GM12878 (cell line): Measurements from ENCODE around the gene POP5. TPM values are rescaled to one million over a fixed set of nuclear protein-coding genes. Genes with fewer than 3 reads are reported as not detected.

Experiments used
- ATAC-seq: fragments of 200-7000 bp; cut with Tn5 transposase; 3 replicates; pipeline ENCODE4 v1.9.1; 2020; ENCODE audit warnings: mild to moderate bottlenecking, moderate library complexity
- BruUV-seq: library from RNA; stranded (reverse); fragments of 400-500 nt; replicated peaks from 2 replicates; lab custom pipeline; 2021; lab: Mats Ljungman, UMichigan
- CTCF ChIA-PET: fragments of 300-600 bp; sonication (Branson Sonifier 250); formaldehyde crosslinking; extraction: SDS; loops from one replicate; lab custom pipeline; 2021; ENCODE audit warnings: inconsistent platforms; lab: Yijun Ruan, JAX
- POLR2A ChIA-PET: fragments of 350-600 bp; formaldehyde crosslinking; extraction: SDS; loops from one replicate; lab custom pipeline; 2021; ENCODE audit warnings: inconsistent platforms; lab: Charles Lee
- RAD21 ChIA-PET: fragments of 300-600 bp; sonication (Branson Sonifier 250); formaldehyde crosslinking; loops from one replicate; lab custom pipeline; 2023; ENCODE audit warnings: antibody characterized with exemption; ENCODE audit not compliant: unreplicated experiment; lab: Charles Lee
- SMC1A ChIA-PET: fragments of 300-600 bp; sonication (Branson Sonifier 250); formaldehyde crosslinking; loops from one replicate; lab custom pipeline; 2023; ENCODE audit not compliant: unreplicated experiment, uncharacterized antibody; lab: Charles Lee
- DNase-seq: peaks from one replicate; pipeline ENCODE4 v3.0.0-alpha.2; 2011; ENCODE audit warnings: low read depth, low spot score
- FAIRE-seq: peaks from 3 replicates; lab custom pipeline; 2011; peaks lifted over from hg19 to GRCh38; lab: Jason Lieb, UNC
- H2AFZ ChIP-seq: 2 replicates; pipeline ENCODE4 v1.6.0; 2011; ENCODE audit warnings: low read depth, low read length, control low read depth; ENCODE audit not compliant: control insufficient read depth
- H3K27ac ChIP-seq: 2 replicates; pipeline ENCODE4 v1.5.1; 2011; ENCODE audit warnings: control low read depth; ENCODE audit not compliant: control insufficient read depth, insufficient read depth
- H3K27me3 ChIP-seq, 2 experiments: replicated peaks in 1 of 2; 2 replicates each; pipeline versions ENCODE4 v1.6.0 to v1.6.1; 2011; ENCODE audit warnings: low read length in 1 of 2; ENCODE audit not compliant: control insufficient read depth in 2 of 2, insufficient read depth in 2 of 2
- H3K36me3 ChIP-seq, 2 experiments: 2 replicates each; pipeline ENCODE4 v1.5.1; 2011; ENCODE audit warnings: low read length in 1 of 2; ENCODE audit not compliant: control insufficient read depth in 2 of 2, insufficient read depth in 2 of 2
- H3K4me1 ChIP-seq: 2 replicates; pipeline ENCODE4 v1.6.1; 2011; ENCODE audit warnings: mild to moderate bottlenecking, low read length, moderate library complexity, mixed read lengths; ENCODE audit not compliant: control insufficient read depth, insufficient read depth
- H3K4me2 ChIP-seq: 2 replicates; pipeline ENCODE4 v1.6.0; 2011; ENCODE audit warnings: control low read depth; ENCODE audit not compliant: control insufficient read depth, insufficient read depth
- H3K4me3 ChIP-seq: fragments of 200-600 bp; sonication (generic); 2 replicates; pipeline ENCODE4 v1.5.1; 2016
- H3K79me2 ChIP-seq: 2 replicates; pipeline ENCODE4 v1.6.0; 2011; ENCODE audit warnings: low read length; ENCODE audit not compliant: control insufficient read depth, insufficient read depth
- H3K9ac ChIP-seq: 2 replicates; pipeline ENCODE4 v1.8.0; 2011; ENCODE audit warnings: low read length, control low read depth, mixed read lengths; ENCODE audit not compliant: control insufficient read depth, insufficient read depth
- H3K9me3 ChIP-seq: replicated peaks from 3 replicates; pipeline ENCODE4 v1.5.1; 2011; ENCODE audit warnings: mild to moderate bottlenecking, low read length; ENCODE audit not compliant: control insufficient read depth, insufficient read depth
- H4K20me1 ChIP-seq: 2 replicates; pipeline ENCODE4 v1.6.0; 2011; ENCODE audit not compliant: control insufficient read depth, insufficient read depth
- BHLHE40 ChIP-seq, 2 experiments: fragments of 450-650 bp in 1 of 2; IDR thresholded peaks; 2 replicates each; pipeline ENCODE4 v1.6.1; 2011 to 2017; ENCODE audit warnings: low read depth in 2 of 2, borderline replicate concordance in 1 of 2, improper control_type of control experiment in 1 of 2, low read length in 1 of 2, mild to moderate bottlenecking in 1 of 2
- CHD1 ChIP-seq: IDR thresholded peaks from 2 replicates; pipeline ENCODE4 v1.6.1; 2012; ENCODE audit warnings: low read depth, low read length, improper control_type of control experiment
- CREM ChIP-seq: IDR thresholded peaks from 2 replicates; pipeline ENCODE4 v1.6.1; 2014; ENCODE audit warnings: antibody characterized with exemption, low read depth
- DPF2 ChIP-seq: fragments of 450-650 bp; IDR thresholded peaks from 2 replicates; pipeline ENCODE4 v1.6.1; 2017; ENCODE audit warnings: mild to moderate bottlenecking
- GABPA ChIP-seq: IDR thresholded peaks from 2 replicates; pipeline ENCODE4 v1.6.1; 2014; ENCODE audit warnings: antibody characterized with exemption, low read depth, mild to moderate bottlenecking, inconsistent platforms
- HCFC1 ChIP-seq: fragments of 150-350 bp; IDR thresholded peaks from 2 replicates; pipeline ENCODE4 v1.6.1; 2014; ENCODE audit warnings: low read length
- LARP7 ChIP-seq: fragments of 450-650 bp; IDR thresholded peaks from 2 replicates; pipeline ENCODE4 v1.6.1; 2017; ENCODE audit warnings: mild to moderate bottlenecking
- RB1 ChIP-seq: fragments of 450-650 bp; formaldehyde crosslinking; IDR thresholded peaks from 2 replicates; pipeline ENCODE4 v1.6.1; 2017; ENCODE audit warnings: mild to moderate bottlenecking, borderline replicate concordance
- WGBS: methylation state at CpG from one replicate; pipeline ENCODE4 v1.1.6; 2016; ENCODE audit warnings: low lambda C conversion rate; ENCODE audit not compliant: insufficient replicate concordance, insufficient coverage; ENCODE audit errors: missing lambda C conversion rate; 5-methylcytosine and 5-hydroxymethylcytosine counted together
- in situ Hi-C: fragments of 300-500 bp; cut with MboI; formaldehyde crosslinking; loops from 9 replicates; pipeline ENCODE4 v1.14.3; 2018; ENCODE audit warnings: mixed read lengths
- intact Hi-C: fragments of 100-400 bp; cut with micrococcal nuclease; formaldehyde crosslinking; loops from one replicate; pipeline ENCODE4 v1.14.2; 2022; ENCODE audit not compliant: unreplicated experiment
- polyA plus RNA-seq, 11 experiments: library from polyadenylated mRNA; depleted of rRNA in 4 of 11; unstranded in 6 of 11; stranded (reverse) in 5 of 11; fragments of >200 nt; fragmentation: Nextera tagmentation in 4 of 11; fragmentation: Illumina TruSeq in 1 of 11; extraction: Ambion mirVana in 4 of 11; extraction: Trizol in 1 of 11; gene quantifications; 1 replicate in 1 of 11; 2 replicates in 10 of 11; pipeline versions ENCODE4 v1.2.1 to v1.2.3, GENCODE V29; 2011 to 2016; ENCODE audit warnings: inconsistent platforms in 2 of 11, missing spikeins in 2 of 11, low read depth in 1 of 11
- total RNA-seq, 4 experiments: library from RNA; depleted of rRNA in 3 of 4; stranded (reverse); fragments of >200 nt in 3 of 4; fragmentation: Illumina TruSeq in 1 of 4; extraction: Trizol in 1 of 4; gene quantifications; 2 replicates each; pipeline versions ENCODE4 v1.2.1 to v1.2.3, GENCODE V29; 2013 to 2021
- TF ChIP-seq, protein P1 (sequence below): IDR thresholded peaks from 2 replicates; pipeline ENCODE4 v1.6.1; 2011; ENCODE audit warnings: low read depth, low read length, improper control_type of control experiment, borderline replicate concordance
- TF ChIP-seq, protein P2 (sequence below): IDR thresholded peaks from 2 replicates; pipeline ENCODE4 v1.6.1; 2012; ENCODE audit warnings: low read depth, low read length, improper control_type of control experiment

Gene POP5
- total and polyA plus RNA-seq, 10 of the 15 experiments (the other 5 are each of a cell fraction or from before 2014, with no cell fraction given) = 50.3 to 234 (median 83.7) TPM

DNA sequence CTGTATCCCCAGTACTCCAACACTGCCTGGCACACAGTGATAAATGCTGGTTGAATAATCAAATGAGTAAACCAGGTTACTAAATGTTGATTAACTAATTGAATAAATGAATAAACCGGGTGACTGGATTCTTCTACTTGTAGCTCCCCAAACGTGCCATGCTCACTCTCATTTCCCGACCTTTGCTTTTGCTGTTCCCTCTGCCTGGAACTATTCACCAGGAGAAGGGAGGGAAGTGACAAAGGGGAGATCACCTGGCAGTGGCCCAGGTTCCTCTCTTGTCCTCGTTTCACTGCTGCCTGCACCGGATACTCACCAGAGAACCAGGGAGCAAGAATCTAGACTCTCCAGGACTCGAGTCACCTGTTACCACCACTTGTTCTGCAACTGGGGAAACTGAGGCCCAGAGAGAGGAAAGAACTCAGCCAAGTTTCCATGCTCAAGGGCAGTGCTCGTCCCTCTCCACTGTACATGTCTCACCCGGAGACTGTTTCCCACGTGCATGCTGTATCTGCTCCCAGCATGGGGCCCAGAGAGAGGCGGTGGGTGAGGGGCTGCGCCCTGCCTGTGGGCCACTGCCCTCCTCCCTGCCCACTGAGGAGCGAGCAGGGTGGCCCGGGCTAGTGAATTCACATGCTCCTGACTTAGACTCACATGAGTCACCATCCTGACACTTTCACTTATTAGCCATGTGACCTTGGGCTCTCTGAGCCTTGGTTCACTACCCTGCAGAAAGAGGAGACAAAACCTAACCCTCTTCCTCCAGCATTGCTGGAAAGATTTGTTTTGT lies 17.7 kb upstream of the POP5 start:
- H3K4me2 ChIP-seq = no peak overlapping the region
- SMC1A ChIA-PET = no interaction called here

DNA sequence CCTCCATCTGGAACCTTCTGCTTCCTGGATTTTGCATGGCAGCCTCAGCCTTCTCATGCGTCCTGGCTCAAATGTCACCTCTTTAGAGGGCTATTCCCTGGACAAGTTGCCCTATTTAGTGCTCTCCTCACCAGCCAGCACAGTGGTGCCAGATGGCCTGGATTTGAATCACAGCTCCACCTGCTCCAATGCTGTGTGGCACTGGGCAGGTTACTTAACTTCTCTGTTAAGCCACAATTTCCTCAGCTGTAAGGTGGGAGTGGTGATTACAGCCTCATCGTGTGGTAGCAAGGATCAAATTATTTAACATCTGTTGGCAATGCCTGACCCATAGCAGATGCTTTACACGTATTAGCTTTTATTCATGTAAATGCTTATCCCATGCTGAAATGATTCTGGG lies 16.7 kb upstream of the POP5 start:
- in situ Hi-C loops = no loop called here
- no peaks in the 10 kb centered on the region for H3K79me2 ChIP-seq
- no TSS peak for BruUV-seq
- H3K4me3 ChIP-seq = no peak overlapping the region
- no peak for TF ChIP-seq GABPA
- TF ChIP-seq DPF2 = no peak
- no peak for TF ChIP-seq LARP7
- TF ChIP-seq, protein P1, sequence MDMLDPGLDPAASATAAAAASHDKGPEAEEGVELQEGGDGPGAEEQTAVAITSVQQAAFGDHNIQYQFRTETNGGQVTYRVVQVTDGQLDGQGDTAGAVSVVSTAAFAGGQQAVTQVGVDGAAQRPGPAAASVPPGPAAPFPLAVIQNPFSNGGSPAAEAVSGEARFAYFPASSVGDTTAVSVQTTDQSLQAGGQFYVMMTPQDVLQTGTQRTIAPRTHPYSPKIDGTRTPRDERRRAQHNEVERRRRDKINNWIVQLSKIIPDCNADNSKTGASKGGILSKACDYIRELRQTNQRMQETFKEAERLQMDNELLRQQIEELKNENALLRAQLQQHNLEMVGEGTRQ = no peak
- TF ChIP-seq RB1 = no peak
- no peak for TF ChIP-seq CREM
- TF ChIP-seq CHD1 = no peak
- TF ChIP-seq HCFC1 = no peak
- ChIA-PET CTCF (interaction anchor here (0.6 kb wide), 1 partner anchor 44 kb away, joined by 3 read pairs; no protein-coding TSS in a partner anchor), POLR2A (no interaction called here), SMC1A (no interaction called here), RAD21 (no interaction called here)
- FAIRE-seq (no peak), DNase-seq (no peak), ATAC-seq (no peak)
- peaks cover 2% of the 10 kb centered on the region; the same call in 1 of the 2 replicates for H4K20me1 ChIP-seq
- intact Hi-C loops = no loop called here
- no peak overlapping the region for H3K9ac ChIP-seq
- H3K4me1 ChIP-seq = no peaks in the 10 kb centered on the region
- peaks cover 0 to 3% of the 10 kb centered on the region in 2 experiments; a peak in 2 of 4 replicates for H3K27me3 ChIP-seq
- H3K4me2 ChIP-seq = no peak overlapping the region
- no peak overlapping the region for H3K27ac ChIP-seq
- H3K36me3 ChIP-seq = no peaks in the 10 kb centered on the region
- H3K9me3 ChIP-seq = no peaks in the 10 kb centered on the region
- H2AFZ ChIP-seq = no peak overlapping the region
- WGBS = 22% methylated on average over 3 of the region's 3 CpGs

More for the DNA sequence above, 17.7 kb upstream of the POP5 start:
- ChIA-PET POLR2A (no interaction called here), RAD21 (no interaction called here), CTCF (interaction anchor here (1.1 kb wide), 1 partner anchor 48 kb away, joined by 3 read pairs; no protein-coding TSS in a partner anchor)
- no peaks in the 10 kb centered on the region for H3K79me2 ChIP-seq
- peak in 1 of 2 experiments; percentile 49; a peak in 1 of 4 replicates for TF ChIP-seq BHLHE40 (IDR thresholded peaks at IDR 0.05; ENCODE audit: borderline replicate concordance in 1 of 2, low read depth in 2 of 2, low read length in 1 of 2)
- TF ChIP-seq, protein P2, sequence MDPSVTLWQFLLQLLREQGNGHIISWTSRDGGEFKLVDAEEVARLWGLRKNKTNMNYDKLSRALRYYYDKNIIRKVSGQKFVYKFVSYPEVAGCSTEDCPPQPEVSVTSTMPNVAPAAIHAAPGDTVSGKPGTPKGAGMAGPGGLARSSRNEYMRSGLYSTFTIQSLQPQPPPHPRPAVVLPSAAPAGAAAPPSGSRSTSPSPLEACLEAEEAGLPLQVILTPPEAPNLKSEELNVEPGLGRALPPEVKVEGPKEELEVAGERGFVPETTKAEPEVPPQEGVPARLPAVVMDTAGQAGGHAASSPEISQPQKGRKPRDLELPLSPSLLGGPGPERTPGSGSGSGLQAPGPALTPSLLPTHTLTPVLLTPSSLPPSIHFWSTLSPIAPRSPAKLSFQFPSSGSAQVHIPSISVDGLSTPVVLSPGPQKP = no peak
- WGBS = 39% methylated on average over 13 of the region's 13 CpGs
- BruUV-seq = no TSS peak
- FAIRE-seq = no peak
- peaks cover 0 to 3% of the 10 kb centered on the region in 2 experiments; a peak in 2 of 4 replicates for H3K27me3 ChIP-seq
- H3K9me3 ChIP-seq = no peaks in the 10 kb centered on the region
- no peak for DNase-seq
- intact Hi-C loops (no loop called here), in situ Hi-C loops (no loop called here)
- no peak overlapping the region; the same call in 1 of the 2 replicates for H2AFZ ChIP-seq
- H3K9ac ChIP-seq = no peak overlapping the region
- ATAC-seq = peak; percentile 86
- no peak overlapping the region for H3K27ac ChIP-seq
- H3K4me1 ChIP-seq = no peaks in the 10 kb centered on the region
- H3K4me3 ChIP-seq = no peak overlapping the region
- H3K36me3 ChIP-seq = no peaks in the 10 kb centered on the region
- H4K20me1 ChIP-seq = peaks cover 2% of the 10 kb centered on the region; the same call in 1 of the 2 replicates
